Kasumi-1 (cell line): ENCODE results near the gene PEX11G.

Experiments used
- DNase-seq, 2 experiments: peaks; one replicate each; lab custom pipeline; 2025; lab: John Stamatoyannopoulos, UW

The PEX11G gene

DNA sequence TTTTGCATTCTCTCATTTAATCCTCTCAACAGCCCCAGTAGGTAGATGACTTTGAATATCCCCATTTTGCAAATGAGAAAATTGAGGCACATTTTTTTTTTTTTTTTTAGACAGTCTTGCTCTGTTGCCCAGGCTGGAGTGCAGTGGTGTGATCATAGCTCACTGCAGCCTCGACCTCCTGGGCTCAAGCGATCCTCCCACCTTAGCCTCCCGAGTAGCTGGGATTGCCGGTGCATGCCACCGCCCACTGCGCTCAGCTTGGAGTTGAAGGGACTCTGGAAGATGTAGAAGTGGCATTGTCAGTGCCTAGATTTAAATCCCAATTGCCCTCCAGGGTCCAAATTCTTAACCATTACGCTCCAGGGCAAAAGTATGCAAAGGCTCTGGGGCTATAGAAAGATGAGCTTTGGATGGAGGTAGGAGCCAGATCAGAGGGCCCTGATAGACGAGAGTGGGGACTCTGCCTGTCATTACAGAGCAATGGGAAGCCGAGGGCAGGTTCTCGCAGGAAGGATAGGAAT is 32.8 kb upstream of the PEX11G start:
- DNase-seq = no peak

DNA sequence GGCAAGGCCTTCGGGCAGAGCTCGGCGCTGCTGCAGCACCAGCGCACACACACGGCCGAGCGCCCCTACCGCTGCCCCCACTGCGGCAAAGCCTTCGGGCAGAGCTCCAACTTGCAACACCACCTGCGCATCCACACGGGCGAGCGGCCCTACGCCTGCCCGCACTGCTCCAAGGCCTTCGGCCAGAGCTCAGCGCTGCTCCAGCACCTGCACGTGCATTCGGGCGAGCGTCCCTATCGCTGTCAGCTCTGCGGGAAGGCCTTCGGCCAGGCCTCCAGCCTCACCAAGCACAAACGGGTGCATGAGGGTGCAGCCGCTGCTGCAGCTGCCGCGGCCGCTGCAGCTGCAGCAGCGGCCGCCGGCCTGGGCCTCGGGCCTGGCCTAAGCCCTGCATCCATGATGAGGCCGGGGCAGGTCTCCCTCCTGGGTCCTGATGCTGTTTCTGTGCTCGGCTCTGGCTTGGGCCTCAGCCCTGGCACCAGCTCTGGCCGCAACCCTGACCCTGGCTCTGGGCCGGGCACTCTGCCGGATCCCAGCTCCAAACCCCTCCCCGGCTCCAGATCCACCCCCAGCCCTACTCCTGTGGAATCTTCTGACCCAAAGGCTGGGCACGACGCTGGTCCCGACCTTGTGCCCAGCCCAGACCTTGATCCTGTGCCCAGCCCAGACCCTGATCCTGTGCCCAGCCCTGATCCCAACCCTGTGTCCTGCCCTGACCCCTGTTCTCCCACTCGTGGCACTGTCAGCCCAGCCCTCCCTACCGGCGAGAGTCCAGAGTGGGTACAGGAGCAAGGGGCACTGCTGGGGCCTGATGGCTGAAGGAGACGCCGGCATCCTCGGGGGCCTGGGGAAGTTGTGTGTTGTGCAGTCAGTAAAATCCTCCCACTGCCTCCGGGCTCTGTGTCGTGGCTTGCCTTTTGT is 31.6 kb upstream of the PEX11G start:
- DNase-seq = no peak

- no peak for DNase-seq
Observed at GRCh38 chr19:7519361-7520130, 30.7 kb upstream of the PEX11G start.

DNA sequence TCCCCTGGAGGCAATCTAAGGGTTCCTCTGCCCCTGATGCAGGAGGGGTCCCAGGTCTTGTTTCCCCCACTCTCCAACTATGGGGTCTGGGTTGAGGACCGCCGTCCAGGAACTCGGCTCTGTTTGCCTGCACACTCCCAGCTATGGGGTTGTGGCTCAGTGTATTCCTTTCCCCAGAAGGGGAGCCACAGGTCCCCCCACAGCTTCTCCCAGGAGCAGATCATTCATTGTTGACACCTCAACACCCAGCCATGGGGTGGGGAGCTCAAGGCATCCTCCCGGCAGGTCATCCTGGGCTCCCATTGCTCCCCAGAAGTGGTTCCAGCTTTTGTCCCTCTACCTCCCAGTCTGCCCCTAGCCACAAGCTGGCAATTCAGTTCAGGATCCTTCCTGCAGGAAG is 28.0 kb upstream of the PEX11G start:
- no peak for DNase-seq

GRCh38 chr19:7516333-7516732 is 27.5 kb upstream of the PEX11G start:
- no peak for DNase-seq

DNA sequence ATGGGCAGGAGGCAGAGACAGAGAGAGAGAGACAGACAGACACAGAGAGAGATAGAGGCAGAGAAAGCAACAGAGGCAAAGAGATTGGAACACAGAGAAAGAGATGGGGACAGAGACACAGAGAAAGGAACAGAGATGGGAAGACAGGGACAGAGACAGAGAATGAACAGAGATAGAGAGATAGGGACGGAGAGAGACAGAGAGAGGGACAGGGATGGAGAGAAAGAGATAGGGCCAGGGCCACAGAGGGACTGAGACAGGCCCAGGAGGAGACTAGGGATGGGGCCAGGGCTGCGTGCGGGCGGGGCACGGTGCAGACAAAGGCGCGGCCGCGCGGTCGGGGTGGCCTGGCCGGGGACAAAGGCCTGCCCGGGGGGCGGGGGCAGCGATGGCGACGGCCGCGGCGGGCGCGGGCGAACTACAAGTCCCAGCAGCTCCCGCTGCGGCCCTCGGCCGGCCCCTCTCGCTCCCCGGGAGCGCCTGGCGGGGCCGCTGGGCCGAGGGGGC is 26.9 kb upstream of the PEX11G start, which contains the start of gene ZNF358:
TSS of gene ZNF358 (plus strand) at position 459 of the 507 bp plus-strand sequence. CDS start 3,140 bp downstream, outside the sequence.
- DNase-seq = peak; percentile 20 to 53

GRCh38 chr19:7515110-7515644 is 26.3 kb upstream of the PEX11G start:
- DNase-seq = no peak

GRCh38 chr19:7513809-7514642 is 25.2 kb upstream of the PEX11G start:
- no peak for DNase-seq

- no peak for DNase-seq
Observed at GRCh38 chr19:7512400-7512851, 23.6 kb upstream of the PEX11G start.

DNA sequence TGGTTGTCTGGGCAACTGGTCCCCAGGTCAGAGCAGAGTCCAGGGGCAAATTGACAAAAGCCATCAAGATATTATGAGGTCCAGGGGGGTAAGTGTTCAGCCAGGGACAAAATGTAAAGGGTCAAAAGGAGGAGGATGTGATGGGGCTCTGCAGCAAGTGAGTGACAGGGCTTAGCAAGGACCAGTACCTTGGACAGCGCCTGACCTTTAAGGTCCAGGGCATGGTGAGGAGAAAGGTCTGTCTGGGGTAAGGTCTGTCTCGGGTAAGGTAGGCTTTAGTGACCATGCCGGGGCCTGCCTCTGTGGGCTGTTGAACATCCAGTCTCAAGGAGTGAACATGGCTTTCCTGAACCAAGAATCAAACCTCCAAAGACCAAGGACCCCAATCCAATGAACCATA is 20.8 kb upstream of the PEX11G start:
- DNase-seq = peak in 1 of 2 experiments; percentile 10

DNA sequence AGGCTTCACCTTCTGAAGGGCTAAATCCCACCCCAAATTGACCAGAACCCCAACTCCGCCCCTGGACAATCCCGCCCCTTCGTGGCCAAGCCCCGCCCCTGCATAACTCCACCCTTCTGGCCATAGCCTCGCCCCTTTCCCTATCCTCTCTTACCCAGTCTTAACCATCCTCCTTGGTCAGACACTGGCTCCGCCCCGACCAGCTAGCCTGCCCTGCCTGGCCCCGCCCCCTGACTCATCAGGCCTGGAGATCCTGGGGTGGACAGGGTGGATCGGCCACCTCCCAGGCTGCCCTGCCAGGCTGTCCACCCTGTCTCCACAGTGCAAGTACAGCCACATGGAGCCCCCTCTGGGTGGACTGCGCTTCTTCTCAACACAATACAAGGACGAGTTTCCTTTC is 19.0 kb upstream of the PEX11G start:
- no peak for DNase-seq

DNA sequence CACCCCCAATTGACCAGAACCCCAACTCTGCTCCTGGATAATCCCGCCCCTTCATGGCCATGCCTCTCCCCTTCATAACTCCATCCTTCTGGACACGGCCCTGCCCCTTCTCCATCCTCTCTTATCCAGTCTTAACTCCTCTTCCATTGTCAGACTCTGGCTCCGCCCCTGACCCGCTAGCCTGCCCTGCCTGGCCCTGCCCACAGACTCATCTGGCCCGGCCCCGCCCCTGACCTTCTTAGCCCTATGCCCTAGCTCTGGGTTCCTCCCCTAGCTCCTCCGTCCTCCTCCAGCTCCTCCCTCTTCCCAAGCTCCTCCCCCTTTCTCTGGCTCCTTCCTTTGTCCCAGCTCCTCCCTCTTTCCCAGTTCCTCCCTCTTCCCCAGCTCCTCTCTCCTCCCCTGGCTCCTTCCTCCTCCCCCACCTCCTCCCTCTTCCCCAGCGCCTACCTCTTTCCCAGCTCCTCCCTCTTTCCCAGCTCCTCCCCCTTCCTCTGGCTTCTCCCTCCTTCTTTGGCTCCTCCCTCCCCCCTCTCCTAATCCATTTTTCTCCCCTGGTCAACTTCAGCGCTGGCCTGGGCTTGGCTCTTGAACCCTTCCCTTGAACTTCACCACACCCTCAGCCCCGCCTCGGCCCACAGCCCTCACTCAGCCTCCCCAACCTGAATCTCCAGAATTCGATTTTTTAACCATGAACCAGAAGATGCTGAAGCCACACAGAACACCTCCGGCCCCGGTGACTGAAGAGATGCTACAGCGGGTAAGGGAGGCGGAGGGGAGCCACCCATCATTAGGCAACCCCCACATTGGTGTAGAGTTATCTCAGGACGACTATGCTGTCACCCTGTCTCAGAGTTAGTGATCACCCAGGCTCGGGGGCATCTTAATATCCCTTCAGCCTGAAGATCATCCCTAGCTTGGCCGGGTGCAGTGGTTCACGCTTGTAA is 17.8 kb upstream of the PEX11G start:
- peak; percentile 77 to 84 for DNase-seq

GRCh38 chr19:7505682-7506384 is 17.0 kb upstream of the PEX11G start:
- DNase-seq = peak in 1 of 2 experiments; percentile 5

- DNase-seq = no peak
Observed at GRCh38 chr19:7505288-7505681, 16.4 kb upstream of the PEX11G start.

DNA sequence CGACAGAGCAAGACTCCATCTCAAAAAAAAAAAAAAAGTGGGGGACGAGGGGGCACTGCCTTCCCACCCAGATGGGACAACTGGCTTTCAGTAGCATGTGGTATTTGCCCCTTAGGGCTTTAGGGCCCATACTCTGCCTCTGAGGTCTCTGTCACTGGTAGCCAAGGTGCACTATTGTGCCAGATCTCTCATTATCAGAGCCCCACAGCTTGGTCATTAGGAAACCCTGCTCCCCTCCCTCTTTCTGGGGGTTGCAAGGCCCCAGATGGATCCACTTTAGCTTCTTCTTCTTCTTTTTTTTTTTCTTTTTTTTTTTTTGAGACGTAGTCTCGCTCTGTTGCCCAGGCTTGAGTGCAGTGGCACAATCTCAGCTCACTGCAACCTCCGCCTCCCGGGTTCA is 15.8 kb upstream of the PEX11G start:
- no peak for DNase-seq

GRCh38 chr19:7502552-7502951 is 13.7 kb upstream of the PEX11G start:
- no peak for DNase-seq

GRCh38 chr19:7500811-7501450 is 12.1 kb upstream of the PEX11G start:
- peak; percentile 46 to 51 for DNase-seq

DNA sequence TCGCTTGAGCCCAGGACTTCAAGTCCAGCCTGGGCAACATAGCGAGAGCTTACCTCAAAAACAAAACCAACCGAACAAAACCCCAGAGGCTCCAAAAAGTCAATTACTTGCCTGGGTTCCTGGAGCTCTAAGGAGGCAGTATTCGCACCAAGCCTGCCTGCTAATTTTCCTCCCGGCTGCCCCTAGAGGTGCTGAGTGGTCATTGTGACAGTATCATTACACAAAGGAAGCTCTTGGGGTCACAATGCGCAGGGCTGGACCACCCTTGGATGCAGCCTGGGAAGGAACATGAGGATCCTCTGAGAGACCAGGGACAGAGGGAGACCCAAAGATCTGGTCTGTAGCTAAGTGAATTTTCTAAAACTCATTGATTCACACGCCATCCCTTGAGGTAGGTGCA is 8.5 kb upstream of the PEX11G start:
- peak; percentile 39 to 56 for DNase-seq
